K562 (cell line): ENCODE results near the gene TRDMT1. TPM values are rescaled to one million over a fixed set of nuclear protein-coding genes. Genes with fewer than 3 reads are reported as not detected.

Experiments used
- ATAC-seq: fragments of 200-7000 bp; cut with Tn5 transposase; 3 replicates; pipeline ENCODE4 v1.9.1; 2020; ENCODE audit warnings: moderate library complexity
- BruUV-seq: library from RNA; stranded (reverse); fragments of 400-500 nt; replicated peaks from 2 replicates; lab custom pipeline; 2021; lab: Mats Ljungman, UMichigan
- CTCF ChIA-PET: fragments of 300-600 bp; formaldehyde crosslinking; extraction: SDS; loops from one replicate; lab custom pipeline; 2021; ENCODE audit warnings: low intra/inter-chr PET ratio; lab: Yijun Ruan, JAX
- POLR2A ChIA-PET: fragments of 300-600, 350-650 bp; sonication (Branson Sonifier 250); formaldehyde crosslinking; extraction: SDS; loops from one replicate; lab custom pipeline; 2021; ENCODE audit warnings: antibody characterized with exemption, inconsistent platforms; lab: Yijun Ruan, JAX
- DNase-seq, 4 experiments: peaks; one replicate each; pipeline versions ENCODE4 v3.0.0 to v3.0.0-alpha.2; 2011 to 2018; ENCODE audit warnings: low spot score in 3 of 4, mixed read lengths in 3 of 4; ENCODE audit errors: extremely low read depth in 1 of 4
- FAIRE-seq: peaks from 2 replicates; lab custom pipeline; 2011; peaks lifted over from hg19 to GRCh38; lab: Jason Lieb, UNC
- H2AFZ ChIP-seq: 2 replicates; pipeline ENCODE4 v1.6.0; 2011; ENCODE audit warnings: low read depth, low read length, control low read depth, inconsistent platforms
- H3K27ac ChIP-seq: fragments of 200-600 bp; 3 replicates; pipeline ENCODE4 v1.8.0; 2011; ENCODE audit warnings: low read depth, mild to moderate bottlenecking, control low read depth, inconsistent platforms, low read length, moderate library complexity, mixed read lengths; ENCODE audit errors: extremely low read depth
- H3K27me3 ChIP-seq, 2 experiments: fragments of 300-600 bp in 1 of 2; 2 replicates in 1 of 2; 3 replicates in 1 of 2; pipeline versions ENCODE4 v1.6.0 to v1.8.0; 2011; ENCODE audit warnings: inconsistent platforms in 2 of 2, low read length in 2 of 2, mild to moderate bottlenecking in 1 of 2, mixed read lengths in 1 of 2, moderate library complexity in 1 of 2; ENCODE audit not compliant: control insufficient read depth in 2 of 2, insufficient read depth in 2 of 2
- H3K36me3 ChIP-seq: fragments of 300-600 bp; 3 replicates; pipeline ENCODE4 v1.8.0; 2011; ENCODE audit warnings: mild to moderate bottlenecking, low read length, inconsistent platforms; ENCODE audit not compliant: control insufficient read depth, insufficient read depth
- H3K4me1 ChIP-seq, 2 experiments: fragments of 200-600 bp in 1 of 2; replicated peaks in 1 of 2; 2 replicates in 1 of 2; 3 replicates in 1 of 2; pipeline versions ENCODE4 v1.5.1 to v1.8.0; 2011; ENCODE audit warnings: inconsistent platforms in 2 of 2, low read length in 2 of 2, mild to moderate bottlenecking in 1 of 2, mixed read lengths in 1 of 2, moderate library complexity in 1 of 2; ENCODE audit not compliant: control insufficient read depth in 2 of 2, insufficient read depth in 2 of 2
- H3K4me2 ChIP-seq: 2 replicates; pipeline ENCODE4 v1.6.1; 2011; ENCODE audit warnings: low read length, control low read depth, inconsistent platforms, mixed read lengths; ENCODE audit not compliant: insufficient read depth
- H3K4me3 ChIP-seq: fragments of 200-600 bp; sonication (generic), shearing (Covaris generic); 2 replicates; pipeline ENCODE4 v1.5.1; 2016; ENCODE audit warnings: control low read depth, inconsistent platforms
- H3K79me2 ChIP-seq: fragments of 200-600 bp; 3 replicates; pipeline ENCODE4 v1.8.0; 2011; ENCODE audit warnings: low read length, inconsistent platforms; ENCODE audit not compliant: control insufficient read depth, insufficient read depth
- H3K9ac ChIP-seq, 2 experiments: 2 replicates each; pipeline versions ENCODE4 v1.6.0 to v1.6.1; 2011; ENCODE audit warnings: low read depth in 2 of 2, low read length in 2 of 2, control low read depth in 1 of 2, inconsistent platforms in 1 of 2, mild to moderate bottlenecking in 1 of 2, mixed read lengths in 1 of 2; ENCODE audit not compliant: insufficient read depth in 1 of 2
- H3K9me1 ChIP-seq: one replicate; pipeline ENCODE4 v1.6.0; 2011; ENCODE audit warnings: inconsistent platforms, mild to moderate bottlenecking, low read length, moderate library complexity; ENCODE audit not compliant: control insufficient read depth, insufficient read depth
- H3K9me3 ChIP-seq: replicated peaks from 2 replicates; pipeline ENCODE4 v1.5.1; 2011; ENCODE audit warnings: low read depth, low read length, inconsistent platforms; ENCODE audit not compliant: control insufficient read depth, insufficient read depth
- H4K20me1 ChIP-seq: replicated peaks from 2 replicates; pipeline ENCODE4 v1.6.1; 2011; ENCODE audit warnings: low read length, inconsistent platforms, mixed read lengths; ENCODE audit not compliant: control insufficient read depth, insufficient read depth
- ATF2 ChIP-seq: sonication (generic); formaldehyde crosslinking; IDR thresholded peaks from 2 replicates; pipeline ENCODE4 v1.8.1; 2022; ENCODE audit warnings: missing genetic modification reagents
- ELF1 ChIP-seq: fragments of 200-800 bp; sonication (Bioruptor generic); IDR thresholded peaks from 2 replicates; pipeline ENCODE4 v1.6.1; 2016; ENCODE audit warnings: missing genetic modification characterization, missing compliant biosample characterization
- HMGN3 ChIP-seq: IDR thresholded peaks from 2 replicates; pipeline ENCODE4 v1.6.1; 2011; ENCODE audit warnings: borderline replicate concordance, low read depth, mild to moderate bottlenecking, mixed read lengths, low read length; ENCODE audit not compliant: insufficient read length; ENCODE audit errors: extremely low read depth
- JUND ChIP-seq, 2 experiments: IDR thresholded peaks; 2 replicates in 1 of 2; 3 replicates in 1 of 2; pipeline ENCODE4 v1.6.1; 2011; ENCODE audit warnings: borderline replicate concordance in 2 of 2, low read depth in 2 of 2, low read length in 2 of 2, improper control_type of control experiment in 1 of 2, missing biosample characterization in 1 of 2, missing genetic modification characterization in 1 of 2, missing genetic modification reagents in 1 of 2
- MBD2 ChIP-seq: sonication (generic); IDR thresholded peaks from 2 replicates; pipeline ENCODE4 v1.6.1; 2016; ENCODE audit warnings: low read depth, borderline replicate concordance
- NFXL1 ChIP-seq: fragments of 450-650 bp; formaldehyde crosslinking; IDR thresholded peaks from 2 replicates; pipeline ENCODE4 v1.4.0; 2021; ENCODE audit warnings: mild to moderate bottlenecking
- SMARCA5 ChIP-seq: fragments of 450-650 bp; IDR thresholded peaks from 2 replicates; pipeline ENCODE4 v1.6.1; 2016
- TFAM ChIP-seq: fragments of 250-450 bp; sonication (Bioruptor Pico); conservative IDR thresholded peaks from 2 replicates; pipeline ENCODE4 v1.5.0; 2021; ENCODE audit warnings: mild to moderate bottlenecking, moderate library complexity
- TRIM24 ChIP-seq, 2 experiments: fragments of 450-650 bp; IDR thresholded peaks; 2 replicates each; pipeline ENCODE4 v1.6.1; 2016
- ZBTB33 ChIP-seq: sonication (generic); formaldehyde crosslinking; IDR thresholded peaks from 2 replicates; pipeline ENCODE4 v1.8.1; 2023; ENCODE audit warnings: mild to moderate bottlenecking, missing genetic modification reagents
- WGBS: fragments of 100-300 bp; shearing (Covaris generic); methylation state at CpG from one replicate; pipeline ENCODE4 v1.1.6; 2016; ENCODE audit warnings: low coverage, mixed read lengths; ENCODE audit not compliant: insufficient coverage; ENCODE audit errors: missing lambda C conversion rate; 5-methylcytosine and 5-hydroxymethylcytosine counted together
- in situ Hi-C: fragments of 300-500 bp; cut with MboI; formaldehyde crosslinking; loops from 4 replicates; pipeline ENCODE4 v1.15.0; 2018; ENCODE audit warnings: inconsistent platforms, mixed read lengths
- intact Hi-C: fragments of 100-400 bp; cut with micrococcal nuclease; formaldehyde crosslinking; loops from 2 replicates; pipeline ENCODE4 v1.14.2; 2022
- polyA plus RNA-seq, 8 experiments: library from polyadenylated mRNA; depleted of rRNA in 4 of 8; stranded (reverse) in 5 of 8; unstranded in 3 of 8; fragments of >200 nt; fragmentation: Nextera tagmentation in 2 of 8; fragmentation: Illumina TruSeq in 1 of 8; extraction: Ambion mirVana in 2 of 8; extraction: Trizol in 1 of 8; gene quantifications; 2 replicates each; pipeline versions ENCODE4 v1.2.1 to v1.2.3, GENCODE V29; 2011 to 2014; ENCODE audit warnings: inconsistent platforms in 1 of 8, missing spikeins in 1 of 8
- total RNA-seq, 7 experiments: library from RNA; depleted of rRNA in 6 of 7; stranded (reverse); fragments of >200 nt in 6 of 7; fragmentation: Illumina TruSeq in 2 of 7; extraction: Trizol in 2 of 7; gene quantifications; 2 replicates each; pipeline versions ENCODE4 v1.2.1 to v1.2.3, GENCODE V29; 2011 to 2021; ENCODE audit warnings: low replicate concordance in 1 of 7

TRDMT1 gene
- total and polyA plus RNA-seq, 9 of the 15 experiments (the other 6 are each of a cell fraction or from before 2014, with no cell fraction given), result 5.4 to 12.6 (median 9.3) TPM

DNA sequence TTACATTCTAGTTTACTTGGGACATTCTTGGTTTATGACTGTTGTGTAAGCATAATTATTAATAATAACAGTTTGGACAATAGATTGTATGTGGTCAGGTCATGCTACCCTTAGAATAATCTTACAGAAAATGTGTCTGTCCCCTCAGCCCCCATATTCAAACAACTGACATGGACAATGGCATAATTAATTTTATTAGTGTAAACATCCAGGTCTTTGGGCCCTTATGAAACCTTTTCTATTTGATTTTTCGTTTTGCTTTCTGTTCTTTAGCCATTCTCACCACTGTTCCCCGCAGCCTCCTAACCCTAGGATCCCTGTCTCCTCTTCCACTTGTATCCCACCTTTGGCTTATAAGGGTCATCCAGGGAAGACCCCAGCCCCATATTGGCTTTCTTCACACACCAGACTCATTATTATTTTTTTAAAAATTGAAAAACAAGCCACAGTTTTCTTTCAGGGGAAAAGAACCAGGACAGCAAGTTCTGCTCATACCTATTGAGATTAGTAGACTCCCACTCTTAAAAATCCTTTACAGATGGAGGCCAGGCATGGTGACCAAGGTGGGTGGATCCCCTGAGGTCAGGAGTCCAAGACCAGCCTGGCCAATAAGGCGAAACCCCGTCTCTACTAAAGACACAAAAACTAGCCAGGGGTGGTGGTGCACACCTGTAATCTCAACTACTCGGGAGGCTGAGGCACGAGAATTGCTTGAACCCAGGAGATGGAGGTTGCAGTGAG, 38.0 kb upstream of the TRDMT1 start:
- intact Hi-C loops, result no loop called here
- POLR2A ChIA-PET, result interaction anchor here (1.2 to 1.3 kb wide), 2 partner anchors 8 to 38 kb away, joined by 4 to 5 read pairs; partner anchors contain the start of gene TRDMT1

More for the DNA sequence above, 38.0 kb upstream of the TRDMT1 start:
- H3K79me2 ChIP-seq, result no peaks in the 10 kb centered on the region
- no peaks in the 10 kb centered on the region for H4K20me1 ChIP-seq
- no peak for TF ChIP-seq SMARCA5
- no peak for TF ChIP-seq MBD2
- TF ChIP-seq NFXL1 (CRISPR knock-in tag), result no peak
- TF ChIP-seq ZBTB33 (CRISPR knock-in tag), result no peak
- TF ChIP-seq ELF1, result no peak
- no peak for TF ChIP-seq JUND (IDR thresholded peaks at IDR 0.05; ENCODE audit: borderline replicate concordance, low read depth, low read length)
- no peak for TF ChIP-seq JUND (tag; IDR thresholded peaks at IDR 0.05; ENCODE audit: borderline replicate concordance, low read depth, low read length)
- TF ChIP-seq ATF2 (CRISPR knock-in tag), result no peak
- TF ChIP-seq TFAM (CRISPR knock-in tag), result no peak
- no peak for TF ChIP-seq TRIM24 (IDR thresholded peaks at IDR 0.05)
- no peak for TF ChIP-seq HMGN3
- TF ChIP-seq, all 486 proteins: peak for 0
- H3K27ac ChIP-seq, result no peak overlapping the region
- no peaks in the 10 kb centered on the region for H3K27me3 ChIP-seq
- no peak overlapping the region for H3K4me2 ChIP-seq
- H3K4me1 ChIP-seq, result peaks cover 0 to 11% of the 10 kb centered on the region in 2 experiments; a peak in 3 of 5 replicates
- CTCF ChIA-PET, result no interaction called here
- H3K4me3 ChIP-seq, result no peak overlapping the region
- no TSS peak for BruUV-seq
- H3K9ac ChIP-seq, result no peak overlapping the region
- DNase-seq, result no peak
- 0 out of 2 replicates have a peak overlapping the region, but pooled peaks have one; percentile 13 for H2AFZ ChIP-seq
- no peak for ATAC-seq
- peaks cover 30% of the 10 kb centered on the region for H3K36me3 ChIP-seq
- no peaks in the 10 kb centered on the region for H3K9me3 ChIP-seq
- WGBS, result 68% methylated on average over 4 of the region's 6 CpGs
- no peak for FAIRE-seq
- in situ Hi-C loops, result no loop called here
- H3K9me1 ChIP-seq, result no peaks in the 10 kb centered on the region
